NCI-H82 treated with DMSO at 0.1 percent for 48 hours (cell line): ENCODE results near the gene HTR2A.
"Not testable (repeated sequence)": the region's sequence is repeated elsewhere in the genome, so short reads cannot be mapped to it uniquely, and the experiment has no call there.

Experiments used
- DNase-seq: peaks from one replicate; lab custom pipeline; 2025; ENCODE audit not compliant: unreplicated experiment; lab: John Stamatoyannopoulos, UW

HTR2A gene

DNA sequence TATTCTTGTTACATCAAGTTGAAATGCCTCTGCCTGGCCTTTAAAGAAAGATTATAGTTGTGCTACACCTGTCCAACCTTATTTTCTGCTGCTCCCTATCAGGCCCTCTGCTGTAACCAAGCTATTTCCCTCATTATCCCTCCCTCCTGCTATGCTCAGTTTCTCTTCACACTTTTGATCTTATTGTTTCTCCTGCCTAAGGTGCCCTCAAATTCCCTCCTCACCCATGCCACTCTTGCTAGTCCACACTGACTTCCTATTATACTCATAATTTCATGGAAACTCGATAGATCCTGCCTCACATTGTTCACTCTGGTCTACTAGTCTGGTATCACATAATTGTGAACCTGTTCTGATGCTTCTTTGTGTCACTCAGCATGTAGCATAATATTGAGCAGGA lies 80.5 kb downstream of the HTR2A start:
- no peak for DNase-seq

DNA sequence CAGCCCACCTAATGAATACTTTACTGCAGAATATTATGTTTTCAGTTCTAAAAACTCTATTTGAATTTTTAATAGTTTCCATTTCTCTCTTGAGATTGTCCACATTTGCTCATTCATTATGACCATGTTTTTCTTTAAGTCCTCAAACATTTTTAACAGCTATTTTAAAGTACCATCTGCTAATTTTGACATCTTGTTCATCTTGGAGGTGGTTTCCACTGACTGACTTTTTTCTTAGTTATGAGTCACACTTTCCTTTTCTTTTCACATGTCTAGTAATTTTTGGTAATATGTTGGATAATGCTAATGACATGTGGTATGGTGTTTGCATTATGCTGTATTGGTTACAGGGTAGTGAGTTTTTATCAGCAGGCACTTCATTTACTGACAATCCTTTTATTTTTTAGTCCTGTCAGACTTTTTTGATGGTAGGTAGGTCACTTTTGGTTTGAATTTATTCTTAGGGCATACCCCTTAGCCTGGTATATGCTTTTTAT lies 84.5 kb downstream of the HTR2A start:
- DNase-seq, result no peak

DNA sequence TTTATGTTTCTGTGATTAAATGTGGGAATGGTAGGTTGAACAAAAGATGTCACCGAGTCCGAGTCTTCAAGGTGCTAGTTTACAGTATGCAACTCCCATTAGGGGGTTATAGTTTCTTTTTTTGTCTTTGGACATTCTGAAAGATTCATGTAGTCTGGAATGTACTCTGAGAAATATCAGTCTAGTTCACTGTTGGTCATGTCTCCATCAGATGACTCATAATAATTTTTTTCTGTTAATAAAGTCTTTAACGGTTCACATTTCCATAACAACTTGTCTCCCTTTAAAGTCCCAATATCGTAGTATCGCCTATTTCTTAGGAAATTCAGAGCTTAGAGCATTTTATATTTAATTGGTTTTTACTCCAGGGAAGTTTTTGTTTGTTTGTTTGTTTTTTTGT lies 86.4 kb downstream of the HTR2A start:
- DNase-seq, result no peak

DNA sequence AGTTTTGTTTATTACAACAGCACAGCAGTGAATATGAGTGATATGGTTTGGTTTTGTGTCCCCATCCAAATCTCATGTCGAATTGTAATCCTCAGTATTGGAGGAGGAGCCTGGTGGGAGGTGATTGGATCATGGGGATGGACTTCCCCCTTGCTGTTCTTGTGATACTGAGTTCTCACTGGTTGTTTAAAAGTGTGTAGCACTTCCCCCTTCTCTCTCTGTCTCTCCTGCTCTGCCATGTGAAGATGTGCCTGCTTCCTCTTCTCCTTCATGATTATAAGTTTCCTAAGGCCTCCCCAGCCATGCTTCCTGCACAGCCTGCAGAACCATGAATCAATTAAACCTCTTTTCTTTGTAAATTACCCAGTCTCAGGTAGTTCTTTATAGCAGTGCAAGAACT lies 91.9 kb downstream of the HTR2A start:
- not testable (repeated sequence) for DNase-seq

DNA sequence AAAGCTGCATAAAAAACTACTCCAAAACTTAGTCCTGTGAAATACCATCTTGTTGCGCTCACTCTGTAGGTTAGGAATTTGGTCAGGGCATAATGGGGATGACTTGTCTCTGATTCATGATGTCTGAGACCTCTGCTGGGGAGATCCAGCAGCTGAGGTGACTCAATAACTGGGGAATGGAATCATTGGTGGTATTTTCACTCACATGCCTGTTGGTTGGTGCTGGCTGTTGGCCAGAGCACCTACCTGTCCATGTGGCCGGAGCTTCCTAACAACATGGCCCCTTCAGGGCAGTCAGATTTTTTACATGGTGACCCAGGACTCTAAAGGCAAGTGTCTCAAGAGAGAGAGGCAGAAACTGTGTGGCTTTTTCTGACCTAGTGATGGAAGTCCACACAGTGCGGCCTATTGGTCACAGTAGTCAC lies 92.5 kb downstream of the HTR2A start:
- no peak for DNase-seq

DNA sequence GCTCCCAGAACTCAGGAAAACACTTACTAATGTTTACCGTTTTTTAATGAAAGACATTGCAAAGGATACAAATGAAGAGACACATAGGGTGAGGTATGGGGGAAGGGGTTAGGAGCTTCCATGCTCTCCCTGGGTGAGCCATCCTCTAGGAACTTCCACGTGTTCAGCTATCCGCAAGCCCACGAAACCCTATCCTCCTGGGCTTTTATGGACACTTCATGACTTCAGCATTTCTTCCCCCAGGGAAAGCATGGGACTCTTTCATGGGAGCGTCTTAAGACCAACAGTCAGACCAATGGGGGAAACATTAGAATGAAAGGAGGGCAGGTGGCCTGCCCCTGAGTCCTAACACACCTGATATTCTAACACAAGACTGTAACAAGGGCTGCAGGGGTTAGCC lies 93.3 kb downstream of the HTR2A start:
- DNase-seq, result no peak

DNA sequence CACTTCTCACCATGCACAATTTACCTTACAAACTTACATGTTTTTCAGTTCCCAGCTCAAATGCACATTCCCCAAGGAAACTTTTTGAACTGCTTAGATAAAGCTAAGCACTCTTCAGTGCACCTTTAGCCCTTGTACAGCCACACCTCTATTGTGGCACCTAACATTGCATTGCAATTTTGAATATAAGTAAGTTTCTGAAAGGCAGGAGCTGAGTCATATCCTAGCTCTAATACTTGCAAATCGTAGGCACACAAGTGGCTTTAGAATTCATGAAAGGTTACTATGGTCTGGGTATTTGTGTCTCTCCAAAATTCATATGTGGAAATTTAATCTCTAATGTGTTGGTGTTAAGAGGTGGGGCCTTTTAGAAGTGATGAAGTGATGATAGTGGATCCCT lies 95.0 kb downstream of the HTR2A start:
- no peak for DNase-seq

DNA sequence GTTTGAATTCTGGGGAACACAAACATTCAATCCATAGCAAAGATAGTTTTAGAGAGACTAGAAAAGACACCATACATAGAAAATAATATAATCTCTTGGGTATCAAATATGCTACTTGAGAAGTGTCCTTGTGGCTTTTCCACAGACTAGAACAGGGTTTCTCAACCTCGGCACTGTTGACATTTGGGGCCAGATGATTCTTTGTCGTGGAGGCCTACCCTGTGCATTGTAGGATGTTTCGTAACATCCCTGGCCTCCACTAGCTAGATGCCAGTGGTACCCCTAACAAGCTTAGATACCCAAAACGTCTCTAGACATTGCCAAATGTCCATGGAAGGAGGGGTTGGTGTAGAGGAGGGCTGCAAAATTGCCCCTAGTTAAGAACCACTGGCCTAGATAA lies 97.7 kb downstream of the HTR2A start:
- no peak for DNase-seq

DNA sequence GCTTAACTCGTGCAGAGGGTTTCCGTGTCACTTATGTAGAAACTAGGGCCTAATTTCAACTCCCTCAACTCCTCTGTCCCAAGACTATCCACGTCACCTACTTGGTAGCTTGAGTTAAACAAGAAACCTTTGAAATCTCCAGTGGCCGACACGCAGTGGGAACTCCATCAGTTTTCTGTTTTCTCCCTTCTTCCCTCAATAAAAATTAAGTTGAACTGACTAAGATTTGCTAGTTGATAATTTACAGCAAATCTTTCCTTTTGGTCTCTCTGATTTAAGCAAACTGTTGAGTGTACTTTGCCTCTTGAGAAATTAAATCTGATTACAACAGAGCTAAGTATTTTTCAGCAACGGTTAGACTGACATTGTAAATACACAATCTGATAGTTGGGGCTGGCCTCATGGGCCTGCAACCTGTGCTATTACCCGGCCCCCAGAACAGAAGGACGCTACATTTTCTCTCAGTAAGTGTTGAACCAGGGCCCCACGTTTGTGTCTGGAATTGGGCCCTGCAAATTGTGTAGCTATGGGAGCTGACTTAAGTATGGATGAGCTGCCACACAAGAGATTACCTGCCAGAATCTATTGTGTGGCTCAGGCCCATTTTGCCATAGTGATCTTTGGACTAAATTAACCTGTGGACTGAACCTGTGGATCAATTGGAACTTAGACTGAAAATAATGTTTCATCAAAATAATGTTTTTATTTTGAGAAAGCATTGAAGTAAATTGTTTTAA lies 99.2 kb downstream of the HTR2A start:
- DNase-seq, result peak; percentile 29

DNA sequence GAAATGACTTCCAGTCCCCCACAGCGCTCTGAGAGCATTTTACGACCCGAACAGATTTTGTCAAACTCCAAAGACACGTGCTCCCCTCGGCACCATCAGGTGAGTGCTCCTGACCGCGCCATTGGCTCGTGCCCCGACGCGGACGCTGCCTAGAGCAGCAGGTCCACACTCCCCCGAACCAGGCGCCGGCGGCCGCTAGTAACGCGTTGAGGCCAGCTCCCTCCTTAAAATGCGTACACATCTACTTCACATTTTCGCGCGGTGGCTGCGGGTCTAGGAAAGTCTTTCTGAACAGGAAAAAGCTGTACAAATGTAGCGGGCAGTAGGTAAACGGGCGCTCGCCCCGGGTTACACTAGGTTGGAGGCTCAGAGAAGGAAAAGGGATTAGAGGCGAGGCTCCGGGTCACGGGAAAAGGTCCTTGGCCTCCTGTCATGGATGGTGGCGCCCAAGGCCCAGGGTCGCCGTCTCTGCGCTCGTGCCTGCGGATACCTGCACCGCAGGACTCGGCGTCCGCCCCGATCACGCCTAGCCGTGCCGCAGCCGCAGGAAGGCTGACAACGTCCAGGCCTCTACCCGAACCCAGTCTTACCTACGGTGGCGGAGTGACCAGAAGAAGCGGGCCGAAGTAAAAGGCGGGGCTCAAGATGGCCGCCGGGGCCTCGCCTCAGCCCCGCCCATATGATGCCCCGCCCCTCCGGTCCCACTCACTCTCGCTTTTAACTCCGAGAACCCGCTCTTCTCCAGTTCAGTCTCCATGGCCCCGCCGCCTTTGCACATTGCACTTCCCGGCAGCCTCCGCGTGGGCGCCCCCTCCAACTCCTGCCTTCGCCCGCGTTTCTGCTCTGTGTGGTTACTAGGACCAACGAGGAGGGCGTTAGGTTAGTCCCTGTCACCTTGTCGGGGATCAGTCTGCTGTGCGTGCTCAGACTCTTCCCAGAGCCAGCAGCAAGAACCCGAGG lies 100.1 kb downstream of the HTR2A start, which contains the start of gene ESD:
Gene ESD, minus strand, starts transcription at position 647 of the 960 bp plus-strand sequence. CDS start 5,748 bp downstream, outside the sequence.
- DNase-seq, result peak; percentile 97

DNA sequence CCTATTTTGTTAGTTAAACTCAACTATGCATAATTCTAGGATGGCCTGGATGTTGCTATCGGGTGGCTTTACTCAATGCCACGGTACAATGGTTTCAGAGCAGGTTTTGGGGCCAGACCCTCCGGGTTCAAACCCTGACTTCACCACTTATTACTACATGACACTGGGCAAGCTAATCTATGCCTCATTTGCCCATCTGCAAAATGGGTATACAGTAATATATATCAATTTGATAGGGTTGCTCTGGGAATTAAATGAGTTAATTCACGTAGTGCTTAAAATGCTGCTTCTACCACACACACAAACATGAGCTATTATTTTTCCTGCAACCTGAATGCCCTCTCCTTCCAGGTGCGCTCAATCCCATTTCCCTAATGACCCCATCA lies 100.7 kb downstream of the HTR2A start:
- no peak for DNase-seq

DNA sequence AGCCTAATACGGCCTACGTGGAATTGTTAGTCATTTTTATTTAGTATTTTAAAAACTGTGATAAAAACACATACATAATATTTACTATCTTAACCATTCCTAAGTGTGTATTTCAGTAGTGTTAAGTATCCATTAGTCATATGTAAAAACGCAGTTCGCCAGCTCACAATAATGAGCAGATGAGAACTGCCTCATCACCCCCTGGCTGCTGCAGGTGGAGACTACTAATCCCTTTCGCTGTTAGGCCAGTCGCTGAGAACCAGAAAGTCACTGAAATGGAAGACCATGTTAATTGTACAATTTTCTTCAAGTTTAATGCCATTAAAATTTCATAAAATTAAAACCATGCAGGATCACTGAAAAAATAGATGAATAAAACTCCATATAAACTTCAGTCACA lies 101.5 kb downstream of the HTR2A start:
- DNase-seq, result peak; percentile 94

DNA sequence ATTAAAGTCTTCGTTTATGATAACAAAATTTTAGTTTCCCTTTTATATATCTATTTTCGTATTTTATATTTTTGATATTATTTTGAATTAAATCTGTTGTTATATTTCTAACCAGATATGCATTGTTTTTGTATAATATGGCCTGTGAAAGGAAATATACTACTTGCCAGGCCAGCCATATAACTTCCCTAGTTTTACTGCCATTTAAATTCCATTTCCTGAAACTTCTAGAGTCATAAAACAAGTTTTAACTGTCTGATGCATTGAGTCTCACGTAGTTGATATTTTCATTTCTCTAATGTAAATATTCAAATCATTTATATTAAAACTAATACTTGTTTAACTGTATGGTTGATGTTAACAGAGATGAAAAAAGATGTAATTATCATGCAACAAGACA lies 113.3 kb downstream of the HTR2A start:
- no peak for DNase-seq

DNA sequence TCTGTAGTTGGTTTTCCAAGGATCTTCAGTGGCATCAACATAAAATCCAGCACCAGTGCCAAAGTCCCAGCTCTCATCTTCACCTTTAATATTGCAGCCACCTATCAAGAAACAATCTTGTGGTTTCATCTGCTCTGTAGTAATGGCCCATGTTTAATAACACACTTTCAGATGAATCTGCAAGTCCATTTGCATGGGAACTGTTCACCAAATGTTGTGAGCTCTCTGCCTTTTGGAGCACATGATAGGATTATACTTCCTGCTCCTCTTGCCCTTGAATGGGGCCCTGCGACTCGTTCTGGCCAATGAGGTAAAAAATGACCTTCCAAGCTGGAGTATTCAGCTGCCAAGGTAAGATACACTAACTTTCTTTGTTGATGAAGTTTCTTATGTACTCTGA lies 114.2 kb downstream of the HTR2A start:
- DNase-seq, result no peak

DNA sequence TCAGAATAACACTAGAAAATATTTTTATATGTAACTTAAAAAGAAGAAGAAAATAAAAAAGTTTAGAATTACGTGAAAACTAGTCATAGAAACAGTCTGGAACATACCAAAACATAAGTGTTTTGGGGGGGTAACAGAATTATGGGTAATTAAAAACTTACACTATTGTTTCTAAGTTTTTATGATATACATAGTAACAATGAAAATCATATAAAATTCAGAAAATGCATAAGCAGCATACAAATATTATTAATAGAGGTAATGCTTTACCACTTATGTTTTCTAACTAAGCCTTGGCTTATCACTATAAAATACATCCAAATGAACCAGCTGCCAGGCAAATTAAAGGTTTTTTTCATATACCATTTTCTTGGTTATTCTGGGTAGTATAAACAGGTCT lies 114.8 kb downstream of the HTR2A start:
- no peak for DNase-seq
